Naive thymus-derived CD4-positive, alpha-beta T cell (primary cell): ENCODE results near the gene PLEKHM1. TPM values are rescaled to one million over a fixed set of nuclear protein-coding genes. Genes with fewer than 3 reads are reported as not detected.

ENCODE experiments used
- ATAC-seq: fragments of 150-1000 bp; cut with Tn5 transposase; 2 replicates; pipeline ENCODE4 v1.10.0; 2021; ENCODE audit warnings: mild to moderate bottlenecking, moderate library complexity
- CTCF ChIA-PET: fragments of 350-600 bp; sonication (Branson Sonifier 250); formaldehyde crosslinking; loops from one replicate; lab custom pipeline; 2021; ENCODE audit warnings: antibody characterized with exemption; lab: Charles Lee
- POLR2A ChIA-PET: fragments of 350-600 bp; sonication (Branson Sonifier 250); formaldehyde crosslinking; loops from one replicate; lab custom pipeline; 2021; ENCODE audit warnings: antibody characterized with exemption, inconsistent platforms; lab: Charles Lee
- DNase-seq, 9 donors: peaks; one replicate each; pipeline versions ENCODE4 v3.0.0 to v3.0.0-alpha.2; 2020 to 2022; ENCODE audit warnings: mixed read lengths in 1 of 9
- H3K27ac ChIP-seq: one replicate; pipeline ENCODE4 v1.7.0; 2013; ENCODE audit warnings: mild to moderate bottlenecking, low read depth, low read length, moderate library complexity
- H3K27me3 ChIP-seq, 2 donors: one replicate each; pipeline ENCODE4 v1.7.0; 2013; ENCODE audit warnings: low read length in 2 of 2, mild to moderate bottlenecking in 2 of 2, moderate library complexity in 2 of 2; ENCODE audit not compliant: control insufficient read depth in 2 of 2, insufficient read depth in 2 of 2
- H3K36me3 ChIP-seq, 3 experiments: 1 replicate in 2 of 3; 2 replicates in 1 of 3; pipeline ENCODE4 v1.7.0; 2013; ENCODE audit warnings: low read length in 3 of 3, mild to moderate bottlenecking in 3 of 3, moderate library complexity in 1 of 3; ENCODE audit not compliant: insufficient read depth in 3 of 3, control insufficient read depth in 2 of 3
- H3K4me1 ChIP-seq, 2 donors: one replicate each; pipeline ENCODE4 v1.7.0; 2013; ENCODE audit warnings: low read length in 2 of 2, mild to moderate bottlenecking in 2 of 2, moderate library complexity in 1 of 2; ENCODE audit not compliant: control insufficient read depth in 2 of 2, insufficient read depth in 2 of 2
- H3K4me3 ChIP-seq: 2 replicates; pipeline ENCODE4 v1.7.0; 2013; ENCODE audit warnings: mild to moderate bottlenecking, low read length
- H3K9me3 ChIP-seq, 3 experiments: 1 replicate in 2 of 3; 2 replicates in 1 of 3; pipeline ENCODE4 v1.7.0; 2013; ENCODE audit warnings: low read length in 3 of 3; ENCODE audit not compliant: control insufficient read depth in 2 of 3
- H3K27ac Mint-ChIP-seq, 9 donors: one replicate each; pipeline ENCODE4 v1.8.0; 2020 to 2022; ENCODE audit warnings: mixed read lengths in 9 of 9, mild to moderate bottlenecking in 8 of 9, moderate library complexity in 5 of 9, inconsistent platforms in 2 of 9
- H3K27me3 Mint-ChIP-seq, 5 donors: one replicate each; pipeline ENCODE4 v1.8.0; 2021 to 2022; ENCODE audit warnings: mixed read lengths in 5 of 5, mild to moderate bottlenecking in 1 of 5
- H3K36me3 Mint-ChIP-seq, 5 donors: one replicate each; pipeline ENCODE4 v1.8.0; 2020 to 2022; ENCODE audit warnings: mixed read lengths in 5 of 5, mild to moderate bottlenecking in 3 of 5, inconsistent platforms in 1 of 5
- H3K4me1 Mint-ChIP-seq, 7 donors: one replicate each; pipeline ENCODE4 v1.8.0; 2020 to 2022; ENCODE audit warnings: mixed read lengths in 7 of 7, mild to moderate bottlenecking in 3 of 7, inconsistent platforms in 1 of 7
- H3K4me3 Mint-ChIP-seq, 10 donors: one replicate each; pipeline ENCODE4 v1.8.0; 2020 to 2022; ENCODE audit warnings: mild to moderate bottlenecking in 10 of 10, mixed read lengths in 10 of 10, moderate library complexity in 6 of 10, inconsistent platforms in 2 of 10
- H3K9me3 Mint-ChIP-seq, 11 donors: one replicate each; pipeline ENCODE4 v1.8.0; 2020 to 2022; ENCODE audit warnings: mixed read lengths in 11 of 11, mild to moderate bottlenecking in 4 of 11, inconsistent platforms in 1 of 11, moderate library complexity in 1 of 11
- intact Hi-C, 2 donors: fragments of 100-400 bp; cut with micrococcal nuclease; formaldehyde crosslinking; loops; one replicate each; pipeline ENCODE4 v1.15.1; 2023
- polyA plus RNA-seq, 2 donors: library from polyadenylated mRNA; unstranded; fragments of 300-500 nt; fragmentation: Illumina TruSeq; gene quantifications; one replicate each; pipeline ENCODE4 v1.2.3, GENCODE V29; 2021
- total RNA-seq, 6 experiments: library from RNA in 5 of 6; stranded (reverse) in 5 of 6; gene quantifications; 1 replicate in 5 of 6; 2 replicates in 1 of 6; pipeline ENCODE4 v1.2.3 and lab custom pipeline; 2021 to 2026

The PLEKHM1 gene
- total and polyA plus RNA-seq, 7 experiments from 2014 or later, result 11.5 to 111 (median 76.3) TPM

- no peak overlapping the region for H3K27ac ChIP-seq
- H3K27me3 Mint-ChIP-seq, result no peaks in the 10 kb centered on the region
- H3K4me3 Mint-ChIP-seq, result peak overlapping the region; percentile 70 to 81 (median 78)
- peaks cover 14 to 27% (median 25%) of the 10 kb centered on the region in 7 donors for H3K4me1 Mint-ChIP-seq
- H3K9me3 Mint-ChIP-seq, result no peaks in the 10 kb centered on the region
- H3K36me3 ChIP-seq, result no peaks in the 10 kb centered on the region
- no peaks in the 10 kb centered on the region for H3K27me3 ChIP-seq
- intact Hi-C loops, result loop anchor here (2.0 kb wide), 4 partner anchors 17 to 575 kb away; no protein-coding TSS in a partner anchor
- DNase-seq (peak; percentile 62 to 93 (median 81)), ATAC-seq (peak; percentile 87)
- H3K4me3 ChIP-seq, result peak overlapping the region; percentile 17
- no peaks in the 10 kb centered on the region for H3K9me3 ChIP-seq
- H3K4me1 ChIP-seq, result peaks cover 11 to 14% of the 10 kb centered on the region in 2 donors
- H3K36me3 Mint-ChIP-seq, result peaks cover 0 to 5% (median 0%) of the 10 kb centered on the region in 5 donors
- ChIA-PET POLR2A (no interaction called here), CTCF (interaction anchor here (0.7 to 1.7 kb wide), 3 partner anchors 19 to 523 kb away, joined by 3 to 4 read pairs (median 4); no protein-coding TSS in a partner anchor)
- peak overlapping the region in 5 of 9 donors; percentile 3 to 82 (median 15) for H3K27ac Mint-ChIP-seq
Observed at GRCh38 chr17:45428050-45428617, 62.4 kb downstream of the PLEKHM1 start.

DNA sequence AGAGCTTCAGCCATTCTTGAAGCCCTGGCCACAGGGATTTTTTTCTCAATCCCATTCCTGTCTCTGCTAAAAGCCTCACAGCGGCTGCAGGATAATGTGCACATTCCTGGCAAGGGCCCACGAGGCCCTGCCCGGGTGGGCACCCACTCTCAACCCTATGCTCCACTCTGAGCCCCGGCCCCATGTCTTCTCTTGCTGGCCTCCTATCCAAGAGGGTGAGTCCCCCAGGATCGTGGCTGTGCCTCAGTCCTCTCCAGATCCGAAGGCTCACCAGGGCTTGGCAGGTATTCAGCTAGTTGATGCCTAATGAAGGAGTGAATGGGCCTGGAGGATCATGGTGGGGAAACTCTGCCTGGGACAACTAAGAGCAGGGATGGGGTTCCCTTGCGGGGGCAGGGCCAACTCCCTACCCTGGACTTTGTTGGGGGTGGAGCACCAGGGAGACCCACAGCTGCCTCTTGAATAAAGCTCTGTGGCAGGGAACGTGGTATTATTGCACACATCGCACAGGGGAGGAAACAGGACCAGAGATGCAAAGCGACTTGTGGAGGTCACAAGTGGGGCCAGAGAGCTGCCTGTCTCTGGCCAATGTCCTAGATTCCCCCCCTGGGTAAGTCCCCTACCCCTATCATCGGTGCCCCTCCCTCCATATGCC lies 63.2 kb downstream of the PLEKHM1 start:
- no peaks in the 10 kb centered on the region for H3K27me3 Mint-ChIP-seq
- no peak overlapping the region for H3K27ac ChIP-seq
- no peaks in the 10 kb centered on the region for H3K27me3 ChIP-seq
- peaks cover 11 to 14% of the 10 kb centered on the region in 2 donors for H3K4me1 ChIP-seq
- H3K36me3 Mint-ChIP-seq, result peaks cover 0 to 7% (median 0%) of the 10 kb centered on the region in 5 donors
- H3K9me3 ChIP-seq, result no peaks in the 10 kb centered on the region
- POLR2A ChIA-PET, result no interaction called here
- ATAC-seq (no peak), DNase-seq (no peak)
- intact Hi-C loops, result no loop called here
- H3K4me1 Mint-ChIP-seq, result peaks cover 14 to 27% (median 24%) of the 10 kb centered on the region in 7 donors
- H3K36me3 ChIP-seq, result no peaks in the 10 kb centered on the region
- no peaks in the 10 kb centered on the region for H3K9me3 Mint-ChIP-seq
- no peak overlapping the region for H3K27ac Mint-ChIP-seq
- CTCF ChIA-PET, result interaction anchor here (0.6 to 1.1 kb wide), 3 partner anchors 13 to 58 kb away, joined by 3 to 4 read pairs (median 3); no protein-coding TSS in a partner anchor
- no peak overlapping the region for H3K4me3 ChIP-seq
- H3K4me3 Mint-ChIP-seq, result peak overlapping the region in 1 of 10 donors; percentile 13

- Histone ChIP-seq H3K4me1 (peaks cover 11 to 14% of the 10 kb centered on the region in 2 donors), H3K27ac (no peak overlapping the region), H3K9me3 (no peaks in the 10 kb centered on the region), H3K4me3 (no peak overlapping the region), H3K36me3 (no peaks in the 10 kb centered on the region), H3K27me3 (no peaks in the 10 kb centered on the region)
- DNase-seq (no peak), ATAC-seq (no peak)
- peaks cover 14 to 27% (median 24%) of the 10 kb centered on the region in 7 donors for H3K4me1 Mint-ChIP-seq
- intact Hi-C loops, result no loop called here
- no peaks in the 10 kb centered on the region for H3K9me3 Mint-ChIP-seq
- no peaks in the 10 kb centered on the region for H3K27me3 Mint-ChIP-seq
- ChIA-PET POLR2A (interaction anchor here (0.6 kb wide), 1 partner anchor 1520 kb away, joined by 3 read pairs; no protein-coding TSS in a partner anchor), CTCF (no interaction called here)
- peak overlapping the region in 1 of 9 donors; percentile 78 for H3K27ac Mint-ChIP-seq
- peaks cover 0 to 9% (median 0%) of the 10 kb centered on the region in 5 donors for H3K36me3 Mint-ChIP-seq
- H3K4me3 Mint-ChIP-seq, result no peak overlapping the region
Observed at GRCh38 chr17:45426561-45426960, 64.0 kb downstream of the PLEKHM1 start.

- POLR2A ChIA-PET, result interaction anchor here (0.6 kb wide), 1 partner anchor 1519 kb away, joined by 3 read pairs; no protein-coding TSS in a partner anchor
- H3K4me1 ChIP-seq, result peaks cover 11% of the 10 kb centered on the region in 2 donors
- no peak for ATAC-seq
- no peak overlapping the region for H3K27ac ChIP-seq
- H3K9me3 ChIP-seq, result no peaks in the 10 kb centered on the region
- peaks cover 11 to 23% (median 22%) of the 10 kb centered on the region in 7 donors for H3K4me1 Mint-ChIP-seq
- CTCF ChIA-PET, result interaction anchor here (0.9 kb wide), 1 partner anchor 31 kb away, joined by 3 read pairs; no protein-coding TSS in a partner anchor
- H3K36me3 ChIP-seq, result no peaks in the 10 kb centered on the region
- H3K36me3 Mint-ChIP-seq, result peaks cover 0 to 9% (median 0%) of the 10 kb centered on the region in 5 donors
- H3K27me3 Mint-ChIP-seq, result no peaks in the 10 kb centered on the region
- intact Hi-C loops, result no loop called here
- no peak overlapping the region for H3K4me3 ChIP-seq
- no peak for DNase-seq
- no peak overlapping the region for H3K4me3 Mint-ChIP-seq
- H3K9me3 Mint-ChIP-seq, result no peaks in the 10 kb centered on the region
- H3K27me3 ChIP-seq, result no peaks in the 10 kb centered on the region
- H3K27ac Mint-ChIP-seq, result no peak overlapping the region
Observed at GRCh38 chr17:45425984-45426413, 64.5 kb downstream of the PLEKHM1 start.

- no peak overlapping the region for H3K4me3 Mint-ChIP-seq
- ChIA-PET POLR2A (interaction anchor here (0.6 kb wide), 1 partner anchor 32 kb away, joined by 3 read pairs; no protein-coding TSS in a partner anchor), CTCF (interaction anchor here (0.6 to 0.9 kb wide), 4 partner anchors 30 to 292 kb away, joined by 3 to 6 read pairs (median 4); no protein-coding TSS in a partner anchor)
Observed at GRCh38 chr17:45425125-45425983, 65.2 kb downstream of the PLEKHM1 start.

DNA sequence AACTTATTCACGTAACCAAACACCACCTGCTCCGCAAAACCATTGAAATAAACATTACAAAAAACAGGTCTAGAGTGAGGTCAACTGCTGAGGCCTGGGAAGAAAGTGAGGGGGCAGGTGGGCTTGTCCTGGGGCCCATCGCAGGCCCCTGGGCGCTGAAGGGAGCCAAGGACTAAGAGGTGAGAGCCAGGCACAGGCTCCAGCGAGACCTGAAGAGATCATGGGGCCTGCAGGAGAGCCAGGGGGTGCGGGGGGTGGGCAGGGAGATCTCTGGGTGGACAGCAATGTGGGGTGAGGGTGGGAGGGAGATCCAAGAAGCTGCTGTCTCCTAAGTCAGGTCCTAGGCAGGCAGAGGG lies 65.8 kb downstream of the PLEKHM1 start:
- peaks cover 7 to 11% of the 10 kb centered on the region in 2 donors for H3K4me1 ChIP-seq
- no peaks in the 10 kb centered on the region for H3K36me3 ChIP-seq
- DNase-seq (no peak), ATAC-seq (no peak)
- Mint-ChIP-seq H3K36me3 (peaks cover 0 to 10% (median 0%) of the 10 kb centered on the region in 5 donors), H3K27me3 (no peaks in the 10 kb centered on the region), H3K4me1 (peaks cover 5 to 17% (median 15%) of the 10 kb centered on the region in 7 donors), H3K27ac (no peak overlapping the region), H3K4me3 (no peak overlapping the region), H3K9me3 (no peaks in the 10 kb centered on the region)
- H3K4me3 ChIP-seq, result no peak overlapping the region
- intact Hi-C loops, result no loop called here
- CTCF ChIA-PET, result interaction anchor here (1.1 kb wide), 1 partner anchor 15 kb away, joined by 3 read pairs; no protein-coding TSS in a partner anchor
- H3K27ac ChIP-seq, result no peak overlapping the region
- POLR2A ChIA-PET, result interaction anchor here (0.6 kb wide), 1 partner anchor 32 kb away, joined by 3 read pairs; no protein-coding TSS in a partner anchor
- no peaks in the 10 kb centered on the region for H3K9me3 ChIP-seq
- no peaks in the 10 kb centered on the region for H3K27me3 ChIP-seq

More at GRCh38 chr17:45425125-45425983, 65.2 kb downstream of the PLEKHM1 start:
- Mint-ChIP-seq H3K9me3 (no peaks in the 10 kb centered on the region), H3K36me3 (peaks cover 0 to 10% (median 0%) of the 10 kb centered on the region in 5 donors), H3K4me1 (peaks cover 5 to 18% (median 15%) of the 10 kb centered on the region in 7 donors), H3K27me3 (no peaks in the 10 kb centered on the region), H3K27ac (no peak overlapping the region)
- Histone ChIP-seq H3K27me3 (no peaks in the 10 kb centered on the region), H3K27ac (no peak overlapping the region), H3K36me3 (no peaks in the 10 kb centered on the region), H3K4me3 (no peak overlapping the region), H3K9me3 (no peaks in the 10 kb centered on the region), H3K4me1 (peaks cover 7 to 11% of the 10 kb centered on the region in 2 donors)
- DNase-seq (no peak), ATAC-seq (no peak)
- intact Hi-C loops, result no loop called here
